Hematopoietic multipotent progenitor cell treated with erythropoietin and hydrocortisone succinate and interleukin-3 and kit ligand, for 8 days (in vitro differentiated cells): ENCODE data around the gene TBCD.

Experiments
- DNase-seq: peaks from one replicate; pipeline ENCODE4 v3.0.0-alpha.2; 2015

Gene TBCD

DNA sequence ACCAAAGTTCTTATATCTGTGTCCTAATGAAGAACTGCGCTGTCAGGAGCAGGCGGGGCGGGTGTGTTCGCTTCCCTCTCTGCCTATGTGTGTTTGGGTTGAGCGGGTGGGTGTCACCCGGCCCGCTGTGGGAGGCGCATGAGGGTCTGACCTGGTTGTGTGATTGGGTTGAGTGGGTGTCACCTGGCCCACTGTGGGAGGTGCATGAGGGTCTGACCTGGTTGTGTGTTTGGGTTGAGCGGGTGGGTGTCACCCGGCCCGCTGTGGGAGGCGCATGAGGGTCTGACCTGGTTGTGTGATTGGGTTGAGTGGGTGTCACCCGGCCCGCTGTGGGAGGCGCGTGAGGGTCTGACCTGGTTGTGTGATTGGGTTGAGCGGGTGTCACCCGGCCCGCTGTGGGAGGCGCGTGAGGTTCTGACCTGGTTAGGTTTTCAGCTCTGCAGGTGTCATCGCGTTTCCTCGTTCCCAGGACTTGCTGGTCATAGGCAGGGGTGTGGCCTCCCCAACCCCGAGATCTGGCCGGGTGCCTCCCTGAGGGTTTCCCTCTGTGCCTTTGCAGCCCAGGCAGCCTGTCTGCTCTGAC is 157.5 kb downstream of the TBCD start:
- no peak for DNase-seq

DNA sequence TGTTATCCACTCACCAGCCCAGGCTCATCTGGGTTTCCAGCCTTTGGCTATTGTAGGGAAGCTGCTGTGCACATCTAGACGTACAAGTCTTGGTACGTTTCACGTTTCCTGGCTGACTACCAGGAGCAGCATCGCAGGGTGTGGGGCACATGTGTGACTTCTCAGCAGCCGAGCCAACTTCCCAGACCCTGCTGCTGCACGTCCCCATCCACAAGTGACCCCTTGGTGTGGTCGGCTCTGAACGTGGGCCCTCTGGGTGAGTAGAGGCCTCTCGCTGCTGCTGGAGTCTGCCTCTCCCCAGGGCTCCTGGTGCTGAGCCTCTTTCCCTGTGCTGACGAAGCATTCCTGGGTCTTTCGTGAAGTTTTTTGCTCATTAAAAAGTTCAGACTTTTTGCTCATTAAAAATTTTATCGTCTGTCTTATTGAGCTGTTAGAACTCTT is 158.2 kb downstream of the TBCD start:
- DNase-seq, result no peak

DNA sequence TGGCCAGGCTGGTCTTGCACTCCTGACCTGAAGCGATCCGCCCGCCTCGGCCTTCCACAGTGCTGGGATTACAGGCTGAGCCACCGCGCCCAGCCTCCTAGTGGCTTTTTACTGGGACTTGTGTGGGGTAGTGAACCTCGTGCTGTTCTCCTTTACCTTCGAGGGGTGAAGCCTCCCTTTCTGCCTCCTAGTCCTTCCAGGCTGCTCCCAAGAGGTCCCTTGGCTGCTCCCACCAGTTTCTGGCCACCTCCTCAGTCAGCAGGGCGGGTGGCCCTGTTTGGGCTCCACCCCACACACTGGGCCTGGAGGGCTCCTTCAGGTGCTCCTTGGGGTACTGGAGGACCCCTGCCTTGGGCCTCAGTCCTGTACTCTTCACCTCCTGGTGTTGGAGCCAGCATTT is 158.9 kb downstream of the TBCD start:
- DNase-seq, result no peak

DNA sequence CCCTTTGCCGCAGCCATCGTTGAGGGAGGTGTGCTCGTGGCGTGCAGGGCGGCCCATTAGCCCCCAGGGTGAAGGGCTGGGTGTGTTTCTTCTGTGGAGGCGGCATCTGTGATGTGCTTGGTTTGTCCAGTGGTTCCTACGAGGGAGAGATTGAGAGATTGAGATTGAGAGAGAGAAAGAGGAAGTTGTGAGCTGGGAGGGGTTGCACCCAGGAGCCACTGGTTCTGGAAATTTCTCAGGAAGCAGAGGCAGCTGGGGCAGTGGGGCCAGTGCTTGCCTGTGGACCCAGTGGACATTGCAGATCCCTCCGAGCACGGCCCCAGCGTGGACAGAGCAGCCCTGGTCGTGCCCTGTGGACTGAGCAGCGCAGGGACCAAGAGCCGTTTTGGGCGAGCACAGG is 160.0 kb downstream of the TBCD start:
- DNase-seq, result peak; percentile 13

- no peak for DNase-seq
These were observed 160.7 kb downstream of the TBCD start for GRCh38 chr17:82912484-82913089.

DNA sequence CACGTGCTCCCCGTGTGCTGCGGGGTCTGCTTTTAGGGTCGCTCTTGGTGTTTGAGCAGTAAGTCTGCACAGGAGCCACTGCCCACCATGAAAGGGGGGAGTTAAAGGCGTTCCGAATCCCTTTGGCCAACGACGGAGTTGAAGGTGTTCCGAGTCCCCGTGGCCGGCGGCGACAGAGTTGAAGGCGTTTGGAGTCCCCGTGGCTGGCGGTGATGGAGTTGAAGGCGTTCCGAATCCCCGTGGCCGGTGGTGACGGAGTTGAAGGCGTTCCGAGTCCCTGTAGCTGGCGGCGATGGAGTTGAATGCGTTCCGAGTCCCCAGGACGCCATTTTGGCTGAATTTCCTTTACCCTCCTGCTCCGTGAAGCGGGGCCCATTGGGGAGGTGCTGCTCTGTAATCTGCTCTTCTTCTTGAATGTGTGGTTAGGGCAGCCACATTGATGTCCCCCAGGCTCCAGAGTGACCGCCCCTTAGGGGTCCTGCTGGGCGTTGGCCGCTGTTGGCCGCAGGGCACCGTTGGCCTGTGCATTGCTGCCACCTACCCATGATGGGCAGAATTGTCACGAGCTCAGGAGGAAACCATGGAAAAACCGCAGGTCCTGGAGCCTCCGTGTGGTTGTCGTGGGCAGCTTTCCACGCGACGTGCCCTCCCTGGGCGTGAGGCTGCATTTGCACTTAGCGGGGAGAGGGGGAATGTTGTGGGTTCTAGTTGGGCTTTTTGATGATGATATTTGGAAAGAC is 161.6 kb downstream of the TBCD start:
- peak; percentile 22 for DNase-seq

DNA sequence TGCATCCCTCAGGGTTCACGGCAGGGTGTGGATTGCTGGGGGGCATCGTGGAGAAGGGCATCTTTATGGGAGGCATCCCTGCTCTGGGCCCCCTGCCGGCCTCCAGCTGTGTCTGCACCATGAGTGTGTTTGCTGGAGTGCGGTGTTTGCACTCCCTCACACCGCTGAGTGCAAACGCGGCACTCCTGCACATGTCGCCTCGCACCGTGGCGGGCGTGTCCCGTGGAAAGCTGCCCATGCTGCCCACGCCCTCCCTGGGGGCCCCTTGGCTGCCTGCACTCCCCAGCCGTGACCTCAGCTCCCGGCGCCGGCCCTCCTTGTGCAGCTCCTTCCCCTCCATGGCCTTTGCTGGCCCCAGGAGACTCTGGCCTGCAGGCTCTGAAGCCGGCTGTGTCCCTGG is 162.5 kb downstream of the TBCD start:
- no peak for DNase-seq

GRCh38 chr17:82915010-82915756 is 163.3 kb downstream of the TBCD start:
- no peak for DNase-seq

DNA sequence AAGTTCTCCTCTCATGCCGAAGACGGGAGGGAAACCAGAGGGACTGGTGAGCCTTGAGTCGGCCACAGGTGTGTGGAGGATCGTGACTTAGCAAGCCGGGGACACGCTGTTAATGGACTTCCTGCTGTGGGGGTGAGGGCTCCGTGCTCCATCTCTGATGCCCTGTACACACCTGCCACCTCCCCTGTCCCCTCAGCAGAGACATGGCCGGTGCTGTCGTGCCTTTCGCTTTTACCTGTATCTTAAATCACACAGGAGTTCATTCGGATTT is 163.8 kb downstream of the TBCD start:
- no peak for DNase-seq

- DNase-seq, result peak; percentile 17
These were observed 166.0 kb downstream of the TBCD start for GRCh38 chr17:82917699-82918345.

DNA sequence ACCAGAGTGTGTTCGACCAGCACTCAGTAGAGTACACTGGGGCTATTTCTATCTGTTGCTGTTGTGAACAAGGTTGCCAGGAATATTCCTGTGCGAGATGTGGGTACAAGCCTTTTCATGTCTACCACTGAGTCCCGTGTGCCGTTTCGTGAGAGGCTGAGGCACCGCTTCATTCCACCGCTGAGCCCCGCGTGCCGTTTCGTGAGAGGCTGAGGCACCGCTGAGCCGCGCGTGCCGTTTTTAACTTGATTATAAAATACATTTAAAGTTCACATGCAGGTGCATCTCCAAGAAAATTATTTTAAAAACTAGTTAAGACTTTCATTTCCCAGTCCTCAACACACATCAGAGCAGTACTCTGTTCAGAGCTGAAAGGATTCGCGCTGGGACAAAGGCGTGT is 166.6 kb downstream of the TBCD start:
- no peak for DNase-seq

- no peak for DNase-seq
These were observed 168.3 kb downstream of the TBCD start for GRCh38 chr17:82920150-82920549.

DNA sequence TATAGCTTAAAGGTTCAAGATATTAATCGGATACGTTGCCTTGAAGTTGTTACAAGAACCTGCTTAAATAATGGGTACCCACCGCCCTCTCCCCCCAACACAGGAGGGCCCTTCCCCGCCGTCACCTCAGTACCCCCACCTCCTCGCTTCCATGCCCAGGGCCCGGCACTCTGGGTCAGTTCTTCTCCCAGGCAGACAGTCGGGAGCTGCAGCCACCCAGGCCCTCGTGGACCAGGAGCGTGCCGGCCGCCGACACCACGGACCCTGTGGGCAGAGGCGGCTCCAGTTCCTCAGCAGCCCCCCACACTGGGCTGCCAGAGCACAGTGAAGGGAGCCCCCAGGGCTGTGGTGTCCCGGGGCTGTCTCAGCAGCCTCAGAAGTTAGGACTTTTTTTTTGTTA is 168.8 kb downstream of the TBCD start:
- no peak for DNase-seq

GRCh38 chr17:82921426-82921825 is 169.6 kb downstream of the TBCD start:
- DNase-seq, result no peak

DNA sequence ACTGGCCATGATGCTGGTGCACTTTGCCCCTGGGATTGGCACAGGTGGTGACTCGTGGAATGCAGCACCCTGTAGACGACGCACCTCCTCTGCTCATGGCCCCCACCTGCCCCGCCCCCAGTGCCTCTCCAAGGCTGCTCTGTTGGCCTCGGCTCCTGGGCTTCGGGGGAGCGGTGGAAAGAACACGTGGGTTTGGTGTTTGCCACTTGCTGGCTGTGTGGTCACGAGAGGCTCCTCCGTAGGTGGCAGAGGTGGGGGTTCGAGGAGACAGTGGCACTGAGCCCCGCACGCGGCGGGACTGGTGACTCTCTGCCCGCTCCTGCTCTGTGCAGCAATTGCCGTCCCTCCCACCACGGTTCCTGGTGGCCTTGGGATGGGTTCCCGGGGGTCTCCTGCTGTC is 170.8 kb downstream of the TBCD start:
- DNase-seq, result no peak

DNA sequence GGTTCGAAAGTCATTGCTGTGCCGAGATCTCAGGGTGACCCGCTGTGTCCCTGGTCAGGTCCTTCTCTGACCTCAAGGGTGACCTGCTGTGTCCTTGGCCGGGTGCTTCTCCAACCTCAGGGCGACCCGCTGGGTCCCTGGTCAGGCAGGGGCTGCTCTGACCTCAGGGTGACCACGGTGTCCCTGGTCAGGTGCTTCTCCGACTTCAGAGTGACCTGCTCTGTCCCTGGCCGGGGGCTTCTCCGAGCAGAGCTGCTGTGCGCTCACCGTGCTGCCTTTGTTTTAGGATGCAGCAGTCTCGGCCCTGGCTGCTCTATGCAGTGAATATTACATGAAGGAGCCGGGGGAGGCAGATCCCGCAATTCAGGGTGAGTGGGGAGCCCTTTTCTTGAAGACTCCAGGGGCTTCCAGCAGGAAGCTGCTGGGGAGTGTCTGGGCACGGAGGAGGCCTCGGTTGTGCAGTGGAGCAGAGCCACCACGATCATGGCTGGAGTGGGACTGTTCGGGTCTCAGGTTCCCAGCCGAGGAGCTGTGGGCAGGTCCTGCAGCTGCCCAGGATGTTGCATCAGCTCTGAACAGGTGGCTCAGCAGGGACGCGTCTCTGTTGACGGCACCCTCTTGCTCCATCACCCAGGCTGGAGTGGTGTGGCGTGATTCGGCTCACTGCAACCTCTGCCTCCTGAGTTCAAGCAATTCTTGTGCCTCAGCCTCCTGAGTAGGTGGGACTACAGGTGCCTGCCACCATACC is 171.7 kb downstream of the TBCD start:
- no peak for DNase-seq

DNA sequence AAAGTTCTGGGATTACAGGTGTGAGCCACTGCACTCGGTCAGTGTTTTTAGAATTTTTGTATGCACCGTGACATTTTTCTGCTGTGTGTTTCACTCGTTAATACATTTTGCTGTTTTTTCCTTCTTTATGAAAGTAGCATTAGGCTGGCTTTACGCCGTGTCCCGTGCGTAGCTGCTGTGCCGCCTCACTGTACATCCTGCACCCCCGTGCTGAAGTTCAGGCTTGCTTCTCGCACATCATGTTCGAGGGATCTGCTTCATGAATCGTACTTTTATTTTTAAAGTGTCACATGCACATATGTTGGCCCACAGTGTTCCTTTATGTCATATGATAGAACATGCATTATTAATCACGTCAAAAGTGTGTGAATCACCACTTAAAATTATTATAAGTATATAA is 172.3 kb downstream of the TBCD start:
- DNase-seq, result no peak

- DNase-seq, result no peak
These were observed 172.9 kb downstream of the TBCD start for GRCh38 chr17:82924812-82925211.

DNA sequence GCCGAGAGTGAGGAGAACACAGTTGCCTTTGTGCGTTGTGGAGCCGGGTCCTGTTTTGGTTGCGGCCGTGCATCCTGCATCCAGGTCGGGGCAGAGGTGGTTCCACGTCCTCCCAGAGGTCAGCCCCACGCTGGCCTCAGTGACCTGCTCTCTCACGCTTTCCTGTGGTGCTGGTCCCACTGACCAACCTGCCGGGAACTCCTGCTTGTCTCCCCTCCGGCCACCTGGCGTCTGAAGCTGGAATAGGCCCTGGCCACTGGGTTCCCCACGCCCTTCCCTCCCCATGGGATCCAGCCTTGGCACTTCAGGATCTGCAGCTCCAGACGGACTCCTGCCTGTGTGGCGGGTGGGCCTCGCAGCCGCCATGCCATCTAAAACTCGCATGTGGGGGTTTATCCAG is 173.5 kb downstream of the TBCD start:
- DNase-seq, result no peak

DNA sequence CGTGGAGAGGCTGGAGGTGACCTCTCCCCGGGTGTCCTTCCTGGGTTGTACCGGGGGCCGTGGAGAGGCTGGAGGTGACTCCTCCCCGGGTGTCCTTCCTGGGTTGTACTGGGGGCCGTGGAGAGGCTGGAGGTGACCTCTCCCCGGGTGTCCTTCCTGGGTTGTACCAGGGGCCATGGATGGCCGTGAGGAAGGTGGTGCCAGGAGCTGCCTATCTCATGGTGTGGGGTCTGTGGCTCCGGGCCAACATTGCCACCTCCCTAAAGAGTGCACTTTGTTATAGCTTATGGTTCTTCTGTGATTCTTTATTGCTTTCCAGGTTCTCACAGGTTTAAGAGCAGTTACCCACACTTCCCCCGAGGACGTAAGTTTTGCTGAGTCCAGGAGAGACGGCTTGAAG is 174.2 kb downstream of the TBCD start:
- DNase-seq, result no peak

DNA sequence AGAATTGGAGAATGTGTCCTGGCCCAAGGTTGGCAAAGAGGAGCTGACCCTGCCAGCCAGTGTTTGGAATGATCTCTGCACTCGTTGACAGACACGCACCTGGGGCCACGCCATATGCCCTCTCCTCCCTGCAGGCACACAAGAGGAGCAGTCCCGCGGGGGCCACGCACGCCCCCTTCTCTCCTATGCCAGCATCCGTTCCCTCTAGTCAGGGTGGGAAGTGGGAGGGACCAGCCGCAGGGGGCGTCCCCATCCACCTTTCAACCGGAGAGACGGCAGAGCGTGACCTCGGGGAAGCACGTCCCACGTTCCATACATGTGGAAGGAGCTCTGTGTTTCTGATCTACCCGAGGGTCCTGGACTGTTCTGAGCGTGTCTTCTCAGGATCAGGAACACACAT is 174.9 kb downstream of the TBCD start:
- DNase-seq, result no peak

DNA sequence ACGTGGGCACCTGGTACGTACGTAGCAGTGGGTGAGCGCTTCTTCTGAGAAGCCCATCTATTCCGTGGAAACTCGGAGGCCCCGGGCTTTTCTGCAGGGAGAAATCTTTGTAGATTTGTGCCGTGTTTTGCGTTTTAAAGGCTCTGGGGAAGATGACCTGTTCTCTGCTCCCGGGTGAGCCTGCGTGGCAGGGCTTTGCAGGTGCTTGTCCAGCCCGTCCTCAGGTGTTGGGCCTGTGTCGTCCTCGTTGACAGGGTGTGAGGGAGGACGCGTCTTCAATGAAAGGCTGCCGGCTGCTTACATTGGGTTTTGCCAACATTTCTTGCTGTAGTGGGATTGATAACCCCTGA is 175.4 kb downstream of the TBCD start:
- no peak for DNase-seq
